Neural cell (in vitro differentiated cells): Measurements from ENCODE around the gene PGBD4. TPM values are rescaled to one million over a fixed set of nuclear protein-coding genes. Genes with fewer than 3 reads are reported as not detected.

Experiments
- H2AFZ ChIP-seq: fragments of 200-600, 300-800 bp; sonication (generic), shearing (Covaris generic); 2 replicates; pipeline ENCODE4 v1.6.0; 2014; ENCODE audit warnings: low read depth, mild to moderate bottlenecking, antibody characterized with exemption, low read length, moderate library complexity
- H3F3A ChIP-seq: fragments of 200-600 bp; shearing (Covaris generic); 2 replicates; pipeline ENCODE4 v1.6.1; 2016; ENCODE audit warnings: mild to moderate bottlenecking, moderate library complexity, mixed read lengths, antibody characterized with exemption, low read length; ENCODE audit not compliant: insufficient read depth, poor library complexity, severe bottlenecking
- H3K27ac ChIP-seq: fragments of 200-600, 300-800 bp; sonication (generic), shearing (Covaris generic); 2 replicates; pipeline ENCODE4 v1.5.1; 2014; ENCODE audit warnings: mild to moderate bottlenecking, low read length, moderate library complexity
- H3K27me3 ChIP-seq: fragments of 300-800, 200-600 bp; sonication (generic), shearing (Covaris generic); 2 replicates; pipeline ENCODE4 v1.6.0; 2014; ENCODE audit warnings: mild to moderate bottlenecking, low read depth, low read length, moderate library complexity; ENCODE audit not compliant: insufficient read depth
- H3K36me3 ChIP-seq: fragments of 300-800, 200-600 bp; sonication (generic), shearing (Covaris generic); 2 replicates; pipeline ENCODE4 v1.5.1; 2014; ENCODE audit warnings: mild to moderate bottlenecking, antibody characterized with exemption, low read length, moderate library complexity; ENCODE audit not compliant: insufficient read depth
- H3K4me2 ChIP-seq: fragments of 300-800, 200-600 bp; sonication (generic), shearing (Covaris generic); 2 replicates; pipeline ENCODE4 v1.6.0; 2014; ENCODE audit warnings: mild to moderate bottlenecking, low read length
- H3K4me3 ChIP-seq: fragments of 300-800, 200-600 bp; sonication (generic), shearing (Covaris generic); 2 replicates; pipeline ENCODE4 v1.5.1; 2014; ENCODE audit warnings: mild to moderate bottlenecking, low read length, moderate library complexity
- H3K79me2 ChIP-seq: fragments of 200-600 bp; shearing (Covaris generic); replicated peaks from 2 replicates; pipeline ENCODE4 v1.6.0; 2014; ENCODE audit warnings: mild to moderate bottlenecking, low read length, moderate library complexity; ENCODE audit not compliant: insufficient read depth
- H3K9ac ChIP-seq: fragments of 300-800, 200-600 bp; sonication (generic), shearing (Covaris generic); 2 replicates; pipeline ENCODE4 v1.6.1; 2016; ENCODE audit warnings: mild to moderate bottlenecking, low read length, mixed read lengths
- H3K9me2 ChIP-seq: fragments of 200-600 bp; shearing (Covaris generic); 2 replicates; pipeline ENCODE4 v1.6.1; 2016; ENCODE audit warnings: mild to moderate bottlenecking, low read length, mixed read lengths; ENCODE audit not compliant: insufficient read depth
- H3K9me3 ChIP-seq: fragments of 200-600, 300-800 bp; sonication (generic), shearing (Covaris generic); 2 replicates; pipeline ENCODE4 v1.6.1; 2016; ENCODE audit warnings: mild to moderate bottlenecking, mixed run types, low read length, moderate library complexity, mixed read lengths
- H4K20me1 ChIP-seq: fragments of 200-600 bp; shearing (Covaris generic); 2 replicates; pipeline ENCODE4 v1.6.1; 2016; ENCODE audit warnings: mild to moderate bottlenecking, mixed run types; ENCODE audit not compliant: insufficient read depth
- CTCF ChIP-seq: fragments of 450-650 bp; IDR thresholded peaks from 2 replicates; pipeline ENCODE4 v1.5.1; 2014; ENCODE audit warnings: antibody characterized with exemption, mild to moderate bottlenecking, moderate library complexity; ENCODE audit not compliant: poor library complexity, severe bottlenecking
- EP300 ChIP-seq: fragments of 450-650 bp; conservative IDR thresholded peaks from 2 replicates; pipeline ENCODE4 v1.6.1; 2014; ENCODE audit warnings: antibody characterized with exemption, mild to moderate bottlenecking, moderate library complexity; ENCODE audit not compliant: poor library complexity, severe bottlenecking
- EZH2 ChIP-seq: fragments of 200-600, 300-800 bp; shearing (Covaris generic), sonication (generic); IDR thresholded peaks from 2 replicates; pipeline ENCODE4 v1.6.1; 2014; ENCODE audit warnings: antibody characterized with exemption, low read length, borderline replicate concordance, mild to moderate bottlenecking; ENCODE audit not compliant: insufficient read depth, poor library complexity, severe bottlenecking
- MXI1 ChIP-seq: fragments of 450-650 bp; conservative IDR thresholded peaks from 2 replicates; pipeline ENCODE4 v1.6.1; 2014; ENCODE audit warnings: antibody characterized with exemption, mild to moderate bottlenecking; ENCODE audit not compliant: poor library complexity, severe bottlenecking
- POLR2AphosphoS5 ChIP-seq: IDR thresholded peaks from 2 replicates; pipeline ENCODE4 v1.6.1; 2012
- RAD21 ChIP-seq: fragments of 450-650 bp; conservative IDR thresholded peaks from 2 replicates; pipeline ENCODE4 v1.6.1; 2014; ENCODE audit warnings: antibody characterized with exemption, mild to moderate bottlenecking, moderate library complexity
- REST ChIP-seq: IDR thresholded peaks from 2 replicates; pipeline ENCODE4 v1.6.1; 2012; ENCODE audit warnings: borderline replicate concordance
- SMC3 ChIP-seq: fragments of 450-650 bp; conservative IDR thresholded peaks from 2 replicates; pipeline ENCODE4 v1.6.1; 2014; ENCODE audit warnings: antibody characterized with exemption, mild to moderate bottlenecking, moderate library complexity; ENCODE audit not compliant: poor library complexity
- TAF1 ChIP-seq: IDR thresholded peaks from 2 replicates; pipeline ENCODE4 v1.6.1; 2012; ENCODE audit warnings: low read depth
- polyA minus RNA-seq: library from RNA; depleted of rRNA, polyadenylated mRNA; stranded (reverse); fragments of >200 nt; gene quantifications from 2 replicates; pipeline ENCODE4 v1.2.3, GENCODE V29; 2014
- polyA plus RNA-seq: library from polyadenylated mRNA; depleted of rRNA; stranded (reverse); fragments of >200 nt; gene quantifications from 2 replicates; pipeline ENCODE4 v1.2.3, GENCODE V29; 2014

PGBD4 gene
- polyA plus RNA-seq (1.2 and 2.4 TPM in 2 replicates), polyA minus RNA-seq (6.8 and 7.1 TPM in 2 replicates)

GRCh38 chr15:34101366-34102174 is at the start of gene PGBD4, which contains the start of gene EMC7:
PGBD4 (plus strand) TSS chr15:34102083; CDS start chr15:34102532, 449 bp downstream.
EMC7 (minus strand) TSS chr15:34101862; CDS start chr15:34101839, 23 bp downstream.
- Histone ChIP-seq H3K9me3 (no peaks in the 10 kb centered on the region), H3K9me2 (no peaks in the 10 kb centered on the region), H3F3A (peaks cover 3% of the 10 kb centered on the region), H3K9ac (peak within 1 kb of the TSS; percentile 88), H4K20me1 (no peaks in the 10 kb centered on the region), H3K4me3 (peak within 1 kb of the TSS; percentile 84), H3K79me2 (peaks cover 30% of the 10 kb centered on the region), H3K27me3 (no peaks in the 10 kb centered on the region), H3K36me3 (peaks cover 5% of the 10 kb centered on the region), H2AFZ (peak within 1 kb of the TSS; percentile 95), H3K4me2 (peak within 1 kb of the TSS; percentile 96), H3K27ac (peak within 1 kb of the TSS; percentile 90)
- TF ChIP-seq CTCF (no peak), POLR2AphosphoS5 (peak; percentile 91), SMC3 (peak; percentile 44), MXI1 (peak; percentile 96), REST (peak; percentile 79), EP300 (peak; percentile 72), EZH2 (no peak), TAF1 (peak; percentile 97), RAD21 (no peak)

GRCh38 chr15:34054081-34054707 is 47.7 kb upstream of the PGBD4 start:
- H3F3A ChIP-seq = no peaks in the 10 kb centered on the region
- H3K79me2 ChIP-seq = no peaks in the 10 kb centered on the region
- TF ChIP-seq MXI1 (no peak), POLR2AphosphoS5 (no peak), REST (no peak), RAD21 (no peak), TAF1 (no peak), EZH2 (no peak), SMC3 (no peak), EP300 (no peak), CTCF (no peak)
- no peak overlapping the region for H3K4me2 ChIP-seq
- no peak overlapping the region for H2AFZ ChIP-seq
- no peaks in the 10 kb centered on the region for H3K27me3 ChIP-seq
- H4K20me1 ChIP-seq = no peaks in the 10 kb centered on the region
- H3K36me3 ChIP-seq = no peaks in the 10 kb centered on the region
- H3K9ac ChIP-seq = no peak overlapping the region
- H3K9me2 ChIP-seq = no peaks in the 10 kb centered on the region
- H3K4me3 ChIP-seq = no peak overlapping the region
- H3K27ac ChIP-seq = no peak overlapping the region
- H3K9me3 ChIP-seq = no peaks in the 10 kb centered on the region
